NK-92 treated with Interleukin-12 subunit alpha and Interleukin-12 subunit beta, amount 100 ng/mL, for 24 hours (cell line): ENCODE data around the gene TSHB.
"Not testable (repeated sequence)": the region's sequence is repeated elsewhere in the genome, so short reads cannot be mapped to it uniquely, and the experiment has no call there.

ENCODE experiments used
- DNase-seq: peaks from one replicate; lab custom pipeline; 2025; lab: John Stamatoyannopoulos, UW

Gene TSHB

DNA sequence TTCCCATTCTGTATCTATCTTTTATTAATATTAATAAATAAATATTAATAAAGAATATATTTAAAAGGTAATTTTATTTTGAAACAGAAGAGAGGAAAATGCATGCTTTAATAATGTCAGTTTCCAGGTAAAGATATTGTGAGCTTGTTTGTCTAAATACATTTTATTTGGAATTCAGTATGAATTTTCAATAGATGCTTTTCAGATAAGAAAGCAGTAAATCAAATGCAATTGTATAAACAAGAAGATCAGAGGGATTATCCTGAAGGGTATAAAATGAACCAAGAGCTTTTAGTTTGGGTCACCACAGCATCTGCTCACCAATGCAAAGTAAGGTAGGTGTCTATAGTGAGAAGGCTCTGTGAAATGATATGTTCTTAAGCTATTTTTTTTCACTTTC lies at the start of gene TSHB:
Gene TSHB, plus strand, starts transcription at position 301 of the 400 bp plus-strand sequence. CDS start 3,537 bp downstream, outside the sequence.
- DNase-seq, result no peak

DNA sequence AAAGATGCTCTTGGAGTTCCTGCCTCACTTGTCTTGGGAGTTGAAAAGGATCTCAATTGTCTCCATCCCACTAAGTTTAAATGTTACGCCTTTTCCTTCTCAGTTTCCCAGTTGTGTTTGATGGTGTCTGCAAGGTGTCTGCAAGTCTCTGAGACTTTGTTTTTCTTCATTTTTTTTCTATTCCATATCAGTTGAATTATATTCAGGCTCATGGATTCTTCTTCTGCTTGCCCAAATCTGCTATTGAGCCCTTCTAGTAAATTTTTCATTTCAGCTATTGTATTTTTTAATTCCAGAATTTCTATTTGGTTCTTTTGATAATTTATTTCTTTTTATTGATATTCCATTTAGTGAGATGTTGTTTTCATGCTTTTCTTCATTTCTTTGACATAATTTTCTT lies 47.4 kb upstream of the TSHB start:
- no peak for DNase-seq

DNA sequence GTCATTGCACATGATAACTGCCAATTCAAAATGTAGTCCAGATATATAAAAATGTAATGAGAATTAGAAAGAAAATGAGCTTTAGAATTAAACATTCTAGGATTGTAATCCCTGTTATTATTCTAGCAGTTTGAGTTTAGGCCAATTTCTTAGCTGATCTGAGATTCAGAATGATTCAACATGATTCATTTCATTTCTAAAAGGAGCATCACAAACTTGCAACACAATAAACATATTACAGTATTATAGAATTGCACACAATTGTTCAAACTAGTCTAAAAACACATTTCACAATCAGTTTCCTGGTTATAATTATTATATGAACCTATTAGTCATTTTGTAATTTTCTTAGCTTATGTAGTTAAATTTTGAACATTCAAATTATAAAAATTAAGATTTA lies 43.3 kb upstream of the TSHB start:
- DNase-seq, result no peak

DNA sequence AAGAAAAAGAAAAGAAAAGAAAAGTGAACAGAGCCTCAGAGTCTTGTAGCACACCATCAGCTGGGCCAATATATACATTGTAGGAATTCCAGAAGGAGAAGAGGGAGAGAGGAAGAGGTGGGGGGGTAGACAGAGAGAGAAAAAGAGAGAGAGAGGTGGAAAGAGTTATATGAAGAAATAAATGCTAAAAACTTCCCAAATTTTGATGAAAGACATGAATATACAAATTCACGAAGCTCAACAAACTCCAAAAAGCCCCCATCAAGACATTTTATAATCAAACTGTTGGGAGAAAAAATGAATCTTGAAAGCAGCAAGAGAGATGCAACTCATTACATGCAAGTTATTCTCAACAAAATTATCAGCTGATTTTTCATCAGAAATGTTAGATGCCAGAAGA lies 41.5 kb upstream of the TSHB start:
- DNase-seq, result no peak

DNA sequence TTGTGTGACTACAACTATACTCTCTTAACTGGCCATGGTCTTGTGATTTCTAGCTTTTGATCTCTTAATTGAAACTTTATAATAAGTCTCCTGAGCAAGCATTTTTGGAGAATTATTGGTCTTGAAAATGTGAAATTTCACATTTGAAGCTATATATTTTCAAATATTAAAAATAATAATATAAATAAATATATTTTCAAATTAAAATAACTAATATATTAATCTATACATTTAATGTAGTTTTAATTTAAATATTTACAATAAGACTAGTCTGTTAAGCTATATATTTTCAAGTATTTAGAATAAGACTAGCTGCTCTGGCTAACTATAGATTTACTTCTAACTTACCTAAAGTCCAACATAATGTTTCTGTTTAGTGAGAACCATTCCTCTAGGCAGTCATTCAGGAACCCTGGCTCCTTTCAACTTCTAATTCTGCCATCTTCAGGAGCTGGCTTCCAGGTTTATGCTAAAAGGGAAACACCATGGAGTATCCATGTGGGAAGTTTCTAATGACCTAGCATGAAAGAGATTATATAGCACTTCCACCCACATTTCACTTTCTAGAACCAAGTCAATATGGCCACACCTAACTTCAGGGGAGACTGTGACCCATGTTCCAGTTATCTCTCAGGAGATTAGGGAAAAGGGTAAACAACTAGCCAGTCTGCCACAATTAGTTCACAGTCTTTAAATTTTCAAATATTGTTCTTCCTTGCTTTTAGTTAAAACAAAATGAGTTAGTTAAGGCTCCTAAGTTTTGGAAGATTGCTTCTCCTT lies 31.9 kb upstream of the TSHB start:
- no peak for DNase-seq

DNA sequence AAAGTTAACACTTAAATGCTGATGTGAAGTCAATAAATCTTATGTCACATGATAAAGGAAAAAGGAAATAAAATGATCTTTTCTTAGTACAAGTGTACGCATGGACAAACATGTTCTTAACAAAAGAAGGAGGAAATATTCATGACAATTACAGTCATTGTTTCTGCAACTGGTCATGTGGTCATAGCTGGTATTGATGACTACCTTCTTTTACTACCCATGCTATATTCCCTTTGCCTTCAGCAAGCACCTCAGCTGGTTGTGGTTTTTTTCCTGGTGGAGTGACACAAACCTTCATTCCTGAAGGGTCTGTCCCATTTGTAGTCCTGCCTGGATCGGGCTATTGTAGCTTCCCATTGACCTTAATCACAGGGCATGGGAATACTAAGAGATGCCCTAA lies 23.4 kb upstream of the TSHB start:
- no peak for DNase-seq

DNA sequence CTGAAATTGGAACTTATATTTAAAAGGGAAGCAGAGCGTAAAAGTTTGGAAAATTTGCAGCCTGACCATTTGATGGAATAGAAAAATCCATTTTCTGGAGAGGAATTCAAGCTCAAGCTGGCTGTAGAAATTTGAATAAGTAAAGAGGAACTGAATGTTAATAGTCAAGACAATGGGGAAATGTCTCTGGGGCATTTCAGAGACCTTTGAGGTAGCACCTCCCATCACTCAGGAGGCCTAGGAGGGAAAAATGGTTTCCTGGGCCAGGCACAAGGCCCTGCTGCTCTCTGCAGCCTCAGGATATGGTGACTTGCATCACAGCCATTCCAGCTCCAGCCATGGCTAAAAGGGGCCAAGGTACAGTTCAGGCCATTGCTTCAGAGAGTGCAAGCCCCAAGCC lies 17.6 kb upstream of the TSHB start:
- no peak for DNase-seq

DNA sequence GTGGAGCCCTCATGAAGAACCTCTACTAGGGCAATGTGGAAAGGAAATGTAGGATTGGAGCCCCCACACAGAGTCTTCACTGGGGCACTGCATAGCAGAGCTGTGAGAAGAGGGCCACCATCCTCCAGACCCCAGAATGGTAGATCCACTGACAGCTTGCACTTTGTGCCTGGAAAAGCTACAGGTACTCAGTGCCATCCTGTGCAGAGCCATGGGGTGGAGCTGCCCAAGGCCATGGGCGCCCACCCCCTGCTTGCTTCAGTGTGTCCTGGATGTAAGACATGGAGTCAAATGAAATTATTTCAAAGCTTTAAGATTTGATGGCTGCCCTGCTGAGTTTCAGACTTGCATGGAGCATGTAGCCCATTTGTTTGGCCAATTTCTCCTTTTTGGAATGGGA lies 17.2 kb upstream of the TSHB start:
- DNase-seq, result no peak

DNA sequence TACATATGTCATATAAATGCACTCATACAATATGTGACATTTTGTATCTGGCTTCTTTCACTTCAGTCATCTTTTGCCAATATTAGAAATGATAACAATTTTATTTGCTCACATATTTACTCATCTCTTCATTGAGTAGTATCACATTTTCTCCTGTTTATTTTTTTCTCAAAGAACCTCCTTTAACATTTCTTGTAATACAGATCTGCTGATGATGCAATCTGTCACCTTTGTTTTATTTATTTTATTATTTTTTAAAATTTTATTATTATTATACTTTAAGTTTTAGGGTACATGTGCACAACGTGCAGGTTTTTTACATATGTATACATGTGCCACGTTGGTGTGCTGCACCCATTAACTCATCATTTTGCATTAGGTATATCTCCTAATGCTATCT lies 15.8 kb upstream of the TSHB start:
- no peak for DNase-seq

DNA sequence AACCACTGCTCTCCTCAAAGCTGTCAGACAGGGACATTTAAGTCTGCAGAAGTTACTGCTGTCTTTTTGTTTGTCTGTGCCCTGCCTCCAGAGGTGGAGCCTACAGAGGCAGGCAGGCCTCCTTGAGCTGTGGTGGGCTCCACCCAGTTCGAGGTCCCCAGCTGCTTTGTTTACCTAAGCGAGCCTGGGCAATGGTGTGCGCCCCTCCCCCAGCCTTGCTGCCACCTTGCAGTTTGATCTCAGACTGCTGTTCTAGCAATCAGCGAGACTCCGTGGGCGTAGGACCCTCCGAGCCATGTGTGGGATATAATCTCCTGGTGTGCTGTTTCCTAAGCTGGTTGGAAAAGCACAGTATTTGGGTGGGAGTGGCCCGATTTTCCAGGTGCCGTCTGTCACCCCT lies 10.1 kb upstream of the TSHB start:
- not testable (repeated sequence) for DNase-seq

DNA sequence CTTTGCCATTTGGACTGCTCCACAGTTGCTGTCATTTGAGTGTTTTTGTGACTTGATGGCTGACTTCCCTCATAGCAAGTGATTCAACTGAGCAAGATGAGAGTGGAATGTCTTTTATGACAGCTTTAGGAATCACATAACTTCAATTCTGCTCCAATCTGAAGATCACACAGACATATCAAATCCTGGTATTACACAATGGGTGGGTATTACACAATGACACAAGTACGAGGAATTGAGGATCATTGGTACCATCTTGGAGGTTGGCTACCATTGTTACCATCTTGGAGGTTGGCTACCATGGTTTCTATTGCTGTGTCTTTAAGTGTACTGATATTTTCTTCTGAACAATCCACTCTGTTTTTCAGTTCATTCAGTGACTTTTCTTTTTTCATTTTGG lies 8.5 kb upstream of the TSHB start:
- DNase-seq, result no peak

DNA sequence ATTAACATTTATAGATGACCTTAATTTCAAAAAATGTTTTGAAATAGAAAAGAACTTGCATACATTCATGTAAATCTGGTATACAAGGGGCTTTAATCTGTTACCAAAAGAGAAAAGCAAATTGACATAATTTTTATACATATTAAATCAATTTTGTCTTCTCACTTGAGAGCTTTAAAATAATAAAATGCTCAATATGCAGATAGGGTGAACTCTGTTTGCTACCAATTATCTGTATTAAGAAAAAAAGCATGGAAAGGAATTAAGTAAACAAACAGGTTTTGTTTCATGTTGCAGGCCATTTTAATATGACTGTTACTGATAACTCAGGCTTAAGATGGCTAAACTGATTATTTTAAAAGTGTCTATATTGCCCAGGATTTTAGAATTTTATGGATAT lies 6.0 kb upstream of the TSHB start:
- no peak for DNase-seq

DNA sequence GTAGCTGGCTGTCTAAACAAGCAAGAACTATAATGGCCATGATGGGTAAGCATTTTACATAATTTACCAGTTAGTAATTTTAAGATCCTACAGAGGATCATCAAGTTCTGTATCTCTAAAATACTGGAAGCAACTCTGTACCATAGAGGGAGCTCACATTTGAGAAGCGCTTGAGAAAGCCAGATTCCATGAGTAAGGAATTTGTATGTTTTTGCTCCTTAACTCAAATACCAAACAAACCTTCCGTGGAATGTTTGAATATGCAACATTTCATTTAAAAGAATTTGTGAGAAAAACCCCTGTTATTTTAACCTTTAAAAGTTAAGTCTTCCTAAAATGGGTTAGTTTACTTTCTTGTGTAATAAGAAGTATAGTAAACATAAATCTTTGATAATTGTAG lies 2.0 kb downstream of the TSHB start:
- no peak for DNase-seq

DNA sequence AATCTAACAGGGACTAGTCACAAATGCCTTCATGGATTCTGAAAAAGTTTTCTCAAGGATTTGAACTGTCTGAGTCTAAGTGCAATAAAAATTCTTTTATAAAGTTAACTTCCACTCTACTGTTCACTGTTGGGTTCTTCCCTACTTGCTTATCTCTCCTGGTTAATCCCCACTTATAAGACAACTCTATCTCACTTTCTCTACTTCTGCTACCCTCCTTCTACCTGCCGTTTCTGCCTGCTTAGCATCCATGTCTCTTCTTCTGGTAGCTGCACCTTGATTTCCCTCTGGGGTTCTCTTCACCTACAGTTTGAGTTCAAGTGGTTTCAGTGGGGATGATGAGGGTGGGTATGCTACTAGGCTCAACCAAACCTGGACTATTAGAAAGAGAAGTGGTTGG lies 6.0 kb downstream of the TSHB start:
- no peak for DNase-seq

DNA sequence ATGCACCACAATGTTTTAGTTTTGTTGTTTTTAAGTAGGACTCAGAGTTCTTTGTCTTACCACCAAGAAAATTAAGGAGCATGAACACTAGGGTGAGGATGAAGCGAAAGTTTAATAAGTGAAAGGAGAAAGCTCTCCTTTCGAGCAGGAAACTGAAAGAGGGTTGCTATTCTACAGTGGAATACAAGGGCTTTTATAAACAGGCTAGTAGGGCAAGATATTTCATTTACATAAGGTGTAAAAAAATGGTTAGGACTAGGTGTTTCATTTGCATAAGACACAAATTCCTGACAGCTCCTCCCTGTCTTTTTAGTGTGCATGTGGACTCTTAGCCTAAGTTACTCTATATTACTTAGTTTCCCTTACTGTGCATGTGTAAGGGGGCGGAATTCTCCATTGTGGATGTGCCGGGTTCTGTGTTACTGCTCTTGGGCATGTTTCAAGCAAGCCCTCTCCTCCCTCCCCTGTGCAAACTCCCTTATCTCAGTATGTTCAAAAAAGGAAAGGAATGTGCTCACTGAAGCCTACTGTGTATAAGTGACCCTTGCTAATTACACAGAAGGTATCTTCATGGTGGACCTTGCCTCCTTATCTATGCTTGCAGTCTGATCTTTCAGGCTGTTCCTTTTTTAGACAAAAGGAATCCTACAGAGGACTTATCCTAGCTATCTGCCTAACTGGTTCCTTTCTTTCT lies 7.3 kb downstream of the TSHB start:
- no peak for DNase-seq

DNA sequence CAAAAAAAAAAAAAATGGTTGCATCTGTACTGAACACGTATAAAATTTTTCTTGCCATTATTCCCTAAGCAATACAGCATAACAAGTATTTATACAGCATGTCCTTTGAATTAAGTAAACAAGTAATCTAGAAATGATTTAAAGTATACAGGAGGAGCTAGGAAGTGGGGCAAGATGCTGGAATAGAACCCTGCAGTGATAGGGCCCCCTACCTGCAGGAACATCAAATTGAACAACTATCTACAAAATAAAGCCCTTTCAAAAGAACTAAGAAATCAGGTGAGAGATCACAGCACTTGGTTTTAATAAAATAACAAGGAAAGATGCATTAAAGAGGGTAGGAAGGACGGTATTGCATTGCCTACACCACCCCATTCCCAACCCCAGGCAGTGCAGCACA lies 10.9 kb downstream of the TSHB start:
- DNase-seq, result no peak

DNA sequence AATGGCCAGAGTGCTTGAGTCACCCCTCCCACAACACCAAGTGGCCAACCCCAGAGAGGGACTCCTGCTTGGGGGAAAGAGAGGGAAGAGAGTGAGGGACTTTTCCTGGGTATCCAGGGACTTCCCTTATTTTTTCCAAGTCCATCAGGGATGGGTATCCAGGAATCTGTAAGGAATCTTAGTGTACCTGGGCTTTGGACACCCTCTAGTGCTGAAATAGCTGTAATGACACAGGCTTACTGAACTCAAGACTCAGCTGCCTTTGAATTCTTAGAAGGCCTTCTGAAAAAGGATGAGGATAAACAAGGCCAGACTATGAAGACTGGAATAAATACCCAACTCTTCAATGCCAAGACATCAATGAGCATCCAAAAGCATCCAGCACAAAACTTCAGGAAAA lies 12.0 kb downstream of the TSHB start:
- no peak for DNase-seq

DNA sequence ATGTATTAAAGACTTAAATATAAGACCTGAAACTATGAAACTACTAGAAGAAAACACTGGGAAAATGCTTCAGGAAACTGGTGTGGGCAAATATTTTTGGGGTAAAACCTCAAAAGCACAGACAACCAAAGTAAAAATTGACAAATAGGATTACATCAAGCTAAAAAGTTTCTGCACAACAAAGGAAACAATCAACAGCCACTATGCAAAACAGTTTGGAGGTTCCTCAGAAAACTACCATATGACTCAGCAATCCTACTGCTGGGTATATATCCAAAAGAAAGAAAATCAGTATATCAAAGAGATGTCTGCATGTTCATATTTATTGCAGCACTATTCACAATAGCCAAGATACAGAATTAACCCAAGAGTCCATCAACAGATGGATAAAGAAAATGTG lies 17.1 kb downstream of the TSHB start:
- DNase-seq, result no peak

DNA sequence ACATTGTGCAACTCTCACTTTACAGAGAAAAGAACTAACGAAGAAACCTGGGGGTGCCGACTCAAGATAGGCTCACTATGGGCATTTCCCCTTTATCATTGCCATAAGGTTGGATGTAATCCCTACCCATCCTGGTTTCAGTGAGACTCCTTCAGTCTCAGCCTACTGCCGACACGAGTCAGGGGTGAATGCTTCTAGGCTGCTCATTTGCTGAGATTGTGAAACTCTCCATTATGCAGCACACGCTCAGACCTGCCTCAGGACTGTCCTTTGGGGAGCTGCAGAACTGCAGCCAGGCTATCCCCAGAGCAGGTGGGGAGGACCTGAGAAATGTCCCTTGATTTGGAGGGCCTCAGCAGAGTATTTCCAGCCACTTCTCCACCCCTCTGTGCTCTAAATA lies 22.2 kb downstream of the TSHB start:
- no peak for DNase-seq

DNA sequence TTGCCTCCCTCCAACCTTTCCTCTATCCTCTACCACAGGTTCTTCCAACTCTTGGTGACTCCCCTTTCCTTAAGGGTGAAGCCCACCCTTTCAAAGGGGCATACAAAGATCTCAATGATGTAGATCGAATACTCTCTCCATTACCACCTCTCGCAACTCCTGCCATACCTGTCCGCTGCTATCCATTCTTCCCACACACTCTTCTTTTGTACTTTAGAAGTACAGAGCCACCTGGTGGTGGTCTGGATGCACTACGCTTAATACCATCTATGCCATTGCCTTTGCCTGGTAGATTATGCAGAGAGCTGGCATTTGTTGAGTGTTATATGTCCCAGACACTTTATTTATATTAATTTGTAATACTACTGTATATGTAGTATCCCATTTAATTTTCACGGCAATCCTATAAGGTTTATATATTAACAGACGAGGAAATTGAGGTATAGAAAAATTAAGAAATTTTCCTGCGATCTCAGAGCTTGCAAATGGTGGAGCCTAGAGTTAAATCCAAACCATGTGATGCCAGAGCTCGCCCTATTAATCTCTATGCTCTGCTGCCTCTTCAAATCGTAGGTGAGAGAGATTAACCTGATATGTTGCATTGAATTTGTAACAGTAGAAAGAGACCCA lies 22.9 kb downstream of the TSHB start:
- DNase-seq, result peak; percentile 14

DNA sequence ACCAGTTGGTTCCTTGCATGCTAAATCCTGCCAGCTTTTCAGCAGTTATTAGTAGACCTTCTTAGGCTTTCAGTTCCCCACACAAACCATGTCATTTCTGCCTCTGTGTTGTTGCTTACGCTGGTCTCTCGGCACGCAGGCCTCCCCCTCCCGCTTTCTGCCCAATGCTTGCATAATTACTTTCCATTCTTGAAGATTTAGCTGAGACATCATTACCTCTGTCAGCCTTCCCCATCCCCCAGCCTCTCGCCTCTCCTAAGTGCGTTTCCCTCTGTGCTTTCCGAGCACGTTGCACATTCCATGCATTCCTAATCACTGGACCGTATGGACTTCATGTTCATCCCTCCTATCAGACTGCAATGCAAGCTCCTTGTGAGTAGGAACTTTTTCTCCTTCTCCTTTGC lies 26.8 kb downstream of the TSHB start:
- DNase-seq, result no peak

DNA sequence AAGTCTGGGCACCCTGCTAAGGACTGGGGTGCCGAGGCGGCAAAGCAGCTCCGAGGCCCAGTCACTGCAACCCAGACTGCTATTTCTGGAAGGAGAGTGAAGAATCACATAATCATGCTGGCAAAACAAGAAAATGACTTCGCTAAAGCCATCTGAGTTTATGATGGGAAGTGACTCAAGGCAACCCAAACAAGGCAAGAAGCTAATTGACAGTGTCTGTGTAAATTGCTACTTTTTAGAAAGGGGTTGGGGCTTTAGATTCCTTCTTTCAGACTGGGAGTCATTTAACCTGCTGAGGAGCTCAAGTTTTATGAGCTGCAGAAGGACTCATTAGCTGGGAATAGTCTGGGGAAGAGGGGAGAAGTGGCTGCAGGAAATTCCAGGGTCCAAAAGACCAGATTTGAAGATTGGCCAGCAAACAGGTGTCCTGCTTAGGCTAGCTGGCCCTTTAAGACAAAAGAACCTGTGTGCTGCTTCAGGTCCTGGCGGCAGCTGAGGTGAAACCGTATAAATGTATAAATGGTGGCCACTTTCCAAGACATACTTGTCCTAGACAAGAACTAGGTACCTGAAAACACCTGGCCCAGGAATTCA lies 28.1 kb downstream of the TSHB start:
- DNase-seq, result no peak

DNA sequence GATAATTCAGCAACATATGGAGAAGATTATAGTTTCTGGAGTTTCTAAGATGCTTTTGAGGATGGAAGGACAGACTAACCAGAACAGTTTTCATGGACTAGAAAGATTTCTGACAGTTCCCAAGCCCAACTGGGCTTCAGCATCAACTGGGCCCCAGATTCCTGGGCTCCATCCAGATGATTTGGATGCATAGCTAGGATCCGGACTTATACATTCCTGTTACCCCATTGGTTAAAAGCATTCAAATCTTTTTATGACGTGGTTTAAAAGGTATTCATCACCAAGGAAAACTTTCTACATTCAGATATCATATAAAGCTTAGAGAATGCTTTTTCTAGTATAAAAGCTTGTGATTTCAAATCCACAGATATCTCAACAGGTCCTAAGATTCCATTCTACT lies 29.7 kb downstream of the TSHB start:
- no peak for DNase-seq
